ENCODE measurements around the gene SSX2IP. TPM values are rescaled to one million over a fixed set of nuclear protein-coding genes. Genes with fewer than 3 reads are reported as not detected.

SSX2IP gene
- total and polyA plus RNA-seq, 4 donors = 3.7 to 21.8 (median 6.4) TPM

- H3K4me3 ChIP-seq (ENCODE audit: low read depth in 1 of 3, low read length in 3 of 3) = no peak overlapping the region
- no peaks in the 10 kb centered on the region for H3K9me3 ChIP-seq (ENCODE audit: control insufficient read depth in 4 of 4, low read length in 3 of 4)
- no peaks in the 10 kb centered on the region for H3K36me3 ChIP-seq (ENCODE audit: control insufficient read depth in 4 of 4, insufficient read depth in 3 of 4, low read depth in 1 of 4, low read length in 3 of 4)
- no peak for TF ChIP-seq RAD21 (IDR thresholded peaks at IDR 0.05)
- TF ChIP-seq GABPA (IDR thresholded peaks at IDR 0.05 in 1 of 2, conservative IDR thresholded peaks at IDR 0.05 in 1 of 2) = no peak
- no peak for TF ChIP-seq TAF1 (conservative IDR thresholded peaks at IDR 0.05)
- TF ChIP-seq FOXA2 (IDR thresholded peaks at IDR 0.05) = no peak
- no peak for TF ChIP-seq EGR1 (IDR thresholded peaks at IDR 0.05; ENCODE audit: low read depth in 2 of 2)
- TF ChIP-seq HNF4A (conservative IDR thresholded peaks at IDR 0.05) = no peak
- TF ChIP-seq ATF3 (IDR thresholded peaks at IDR 0.05) = no peak
- H3K9ac ChIP-seq (ENCODE audit: low read depth in 1 of 2, low read length in 2 of 2) = no peak overlapping the region
- no peaks in the 10 kb centered on the region for H3K27me3 ChIP-seq (ENCODE audit: control insufficient read depth in 4 of 4, insufficient read depth in 4 of 4, low read length in 3 of 4)
- no peak for DNase-seq (ENCODE audit: low spot score)
- no peak overlapping the region for H3K27ac ChIP-seq (ENCODE audit: low read depth in 1 of 2, low read length in 2 of 2)
- WGBS = 92% methylated on average over 4 of the region's 4 CpGs
- no peaks in the 10 kb centered on the region for H3K4me1 ChIP-seq (ENCODE audit: control insufficient read depth in 4 of 4, insufficient read depth in 4 of 4, low read length in 3 of 4)
These were observed 21.6 kb upstream of the SSX2IP start for GRCh38 chr1:84711869-84712268.

DNA sequence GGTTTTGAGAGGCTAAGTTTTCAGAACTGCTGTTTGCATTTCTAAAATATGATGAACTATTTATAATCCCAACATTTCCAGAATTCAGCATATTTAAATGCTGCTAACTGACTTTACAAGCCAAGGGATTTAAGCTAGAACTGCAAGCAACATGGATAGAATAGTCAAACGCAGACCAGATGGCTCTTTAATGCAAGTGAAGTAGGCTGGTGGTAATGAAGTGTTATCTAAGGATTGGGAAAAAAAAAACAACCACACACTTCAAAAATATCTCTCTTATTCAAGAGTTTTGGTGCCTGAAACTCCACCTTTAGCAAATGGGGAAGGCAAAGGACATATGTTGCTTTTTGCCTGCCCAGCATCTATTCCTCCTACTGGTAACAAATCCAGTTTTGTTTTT lies 20.9 kb upstream of the SSX2IP start:
- Histone ChIP-seq H3K27ac (ENCODE audit: low read depth in 1 of 2, low read length in 2 of 2) (no peak overlapping the region), H3K4me1 (ENCODE audit: control insufficient read depth in 4 of 4, insufficient read depth in 4 of 4, low read length in 3 of 4) (no peaks in the 10 kb centered on the region), H3K27me3 (ENCODE audit: control insufficient read depth in 4 of 4, insufficient read depth in 4 of 4, low read length in 3 of 4) (no peaks in the 10 kb centered on the region), H3K9me3 (ENCODE audit: control insufficient read depth in 4 of 4, low read length in 3 of 4) (no peaks in the 10 kb centered on the region), H3K4me3 (ENCODE audit: low read depth in 1 of 3, low read length in 3 of 3) (no peak overlapping the region), H3K9ac (ENCODE audit: low read depth in 1 of 2, low read length in 2 of 2) (no peak overlapping the region), H3K36me3 (ENCODE audit: control insufficient read depth in 4 of 4, insufficient read depth in 3 of 4, low read depth in 1 of 4, low read length in 3 of 4) (no peaks in the 10 kb centered on the region)
- TF ChIP-seq FOXA1 (IDR thresholded peaks at IDR 0.05) (no peak), ZBTB33 (IDR thresholded peaks at IDR 0.05) (no peak), EGR1 (IDR thresholded peaks at IDR 0.05; ENCODE audit: low read depth in 2 of 2) (no peak), RAD21 (IDR thresholded peaks at IDR 0.05) (no peak), JUND (IDR thresholded peaks at IDR 0.05) (no peak), HNF4G (IDR thresholded peaks at IDR 0.05) (no peak), FOXA2 (IDR thresholded peaks at IDR 0.05) (no peak), ATF3 (IDR thresholded peaks at IDR 0.05) (no peak), NR2F2 (IDR thresholded peaks at IDR 0.05) (no peak), MAX (IDR thresholded peaks at IDR 0.05) (no peak)
- TF ChIP-seq, protein P1, sequence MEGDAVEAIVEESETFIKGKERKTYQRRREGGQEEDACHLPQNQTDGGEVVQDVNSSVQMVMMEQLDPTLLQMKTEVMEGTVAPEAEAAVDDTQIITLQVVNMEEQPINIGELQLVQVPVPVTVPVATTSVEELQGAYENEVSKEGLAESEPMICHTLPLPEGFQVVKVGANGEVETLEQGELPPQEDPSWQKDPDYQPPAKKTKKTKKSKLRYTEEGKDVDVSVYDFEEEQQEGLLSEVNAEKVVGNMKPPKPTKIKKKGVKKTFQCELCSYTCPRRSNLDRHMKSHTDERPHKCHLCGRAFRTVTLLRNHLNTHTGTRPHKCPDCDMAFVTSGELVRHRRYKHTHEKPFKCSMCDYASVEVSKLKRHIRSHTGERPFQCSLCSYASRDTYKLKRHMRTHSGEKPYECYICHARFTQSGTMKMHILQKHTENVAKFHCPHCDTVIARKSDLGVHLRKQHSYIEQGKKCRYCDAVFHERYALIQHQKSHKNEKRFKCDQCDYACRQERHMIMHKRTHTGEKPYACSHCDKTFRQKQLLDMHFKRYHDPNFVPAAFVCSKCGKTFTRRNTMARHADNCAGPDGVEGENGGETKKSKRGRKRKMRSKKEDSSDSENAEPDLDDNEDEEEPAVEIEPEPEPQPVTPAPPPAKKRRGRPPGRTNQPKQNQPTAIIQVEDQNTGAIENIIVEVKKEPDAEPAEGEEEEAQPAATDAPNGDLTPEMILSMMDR (IDR thresholded peaks at IDR 0.05; ENCODE audit: low read depth, low read length, missing input control) = no peak
- no peak for DNase-seq (ENCODE audit: low spot score)
- 90% methylated on average over 1 of the region's 1 CpG for WGBS

DNA sequence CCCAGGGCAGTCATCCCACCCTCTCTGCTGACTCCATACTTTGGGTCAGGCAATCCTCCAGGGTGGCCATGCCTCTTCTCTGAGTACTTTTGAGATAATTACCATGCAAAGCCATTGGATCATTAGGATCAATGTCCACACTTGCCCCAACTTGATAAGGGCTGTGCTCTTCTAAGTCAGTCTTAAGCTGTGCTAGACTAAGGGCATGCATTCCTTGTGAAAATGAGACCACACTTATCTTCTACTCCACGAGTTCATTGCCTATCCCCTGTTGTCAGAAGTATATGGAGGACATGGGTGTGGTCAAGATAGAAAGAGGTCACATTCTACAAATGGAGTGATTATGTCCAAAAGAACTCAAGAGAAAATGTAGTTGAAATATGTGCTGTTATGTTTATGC lies 18.9 kb upstream of the SSX2IP start:
- 76% methylated on average over 1 of the region's 1 CpG for WGBS
- H3K9me3 ChIP-seq (ENCODE audit: control insufficient read depth in 4 of 4, low read length in 3 of 4) = no peaks in the 10 kb centered on the region
- no peak overlapping the region for H3K27ac ChIP-seq (ENCODE audit: low read depth in 1 of 2, low read length in 2 of 2)
- H3K9ac ChIP-seq (ENCODE audit: low read depth in 1 of 2, low read length in 2 of 2) = no peak overlapping the region
- H3K4me1 ChIP-seq (ENCODE audit: control insufficient read depth in 4 of 4, insufficient read depth in 4 of 4, low read length in 3 of 4) = peaks cover 6 to 17% (median 10%) of the 10 kb centered on the region in 4 donors
- H3K4me3 ChIP-seq (ENCODE audit: low read depth in 1 of 3, low read length in 3 of 3) = no peak overlapping the region
- H3K27me3 ChIP-seq (ENCODE audit: control insufficient read depth in 4 of 4, insufficient read depth in 4 of 4, low read length in 3 of 4) = no peaks in the 10 kb centered on the region
- no peak for DNase-seq (ENCODE audit: low spot score)
- no peaks in the 10 kb centered on the region for H3K36me3 ChIP-seq (ENCODE audit: control insufficient read depth in 4 of 4, insufficient read depth in 3 of 4, low read depth in 1 of 4, low read length in 3 of 4)
- TF ChIP-seq GABPA (IDR thresholded peaks at IDR 0.05 in 1 of 2, conservative IDR thresholded peaks at IDR 0.05 in 1 of 2) (no peak), REST (IDR thresholded peaks at IDR 0.05) (no peak), TAF1 (conservative IDR thresholded peaks at IDR 0.05) (no peak), YY1 (IDR thresholded peaks at IDR 0.05) (no peak), EGR1 (IDR thresholded peaks at IDR 0.05; ENCODE audit: low read depth in 2 of 2) (no peak)

Data from liver (tissue), 9 donors.